Stimulated activated CD4-positive, alpha-beta T cell treated with anti-CD3 and anti-CD28 coated beads, Interleukin-15, amount 100 ng/mL, for 1 hour (primary cell): ENCODE data around the gene NADK.

ENCODE experiments used
- DNase-seq, 2 donors: peaks; one replicate each; pipeline ENCODE4 v3.0.0-alpha.2; 2020; ENCODE audit warnings: low read depth in 1 of 2, low spot score in 1 of 2

Gene NADK

GRCh38 chr1:1777950-1778662 is at the start of gene NADK:
NADK (minus strand) TSS chr1:1778470; CDS start chr1:1765406, 13,064 bp downstream.
- DNase-seq = peak; percentile 66 to 73

DNA sequence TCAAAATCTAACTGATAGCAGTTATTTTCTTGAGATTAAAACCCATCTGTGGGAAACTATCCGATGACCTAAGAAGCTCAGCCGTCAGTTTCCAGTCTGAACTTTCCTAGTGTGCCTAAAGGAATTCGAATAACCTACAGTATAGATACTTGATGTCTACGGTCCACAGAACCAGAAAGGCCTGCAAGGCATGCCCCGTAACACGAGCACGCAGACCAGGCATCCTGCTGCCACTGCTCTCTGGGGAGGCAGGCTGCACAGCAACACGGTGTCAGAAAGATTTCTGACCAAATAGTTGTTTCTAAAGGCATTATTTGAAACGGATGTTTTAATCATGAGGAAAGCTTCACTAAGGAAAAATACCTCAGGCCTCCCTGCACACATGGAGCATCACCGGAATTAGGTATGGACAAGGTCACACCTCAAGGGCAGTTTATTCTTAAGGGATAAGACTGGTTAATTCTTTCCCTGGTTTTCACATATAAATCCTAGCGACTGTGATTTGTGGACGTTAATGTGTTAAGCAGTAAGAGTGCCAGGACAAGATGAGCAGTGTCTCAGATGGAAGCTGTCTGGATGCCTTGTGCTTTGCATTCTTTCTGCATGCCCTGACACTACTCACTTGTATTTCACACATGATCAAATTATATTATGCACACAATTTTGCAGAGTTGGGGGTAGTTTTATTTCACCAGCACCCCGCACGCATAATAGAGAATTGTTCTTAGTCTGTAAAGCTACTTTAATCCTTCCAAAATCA is 49.0 kb upstream of the NADK start:
- no peak for DNase-seq

DNA sequence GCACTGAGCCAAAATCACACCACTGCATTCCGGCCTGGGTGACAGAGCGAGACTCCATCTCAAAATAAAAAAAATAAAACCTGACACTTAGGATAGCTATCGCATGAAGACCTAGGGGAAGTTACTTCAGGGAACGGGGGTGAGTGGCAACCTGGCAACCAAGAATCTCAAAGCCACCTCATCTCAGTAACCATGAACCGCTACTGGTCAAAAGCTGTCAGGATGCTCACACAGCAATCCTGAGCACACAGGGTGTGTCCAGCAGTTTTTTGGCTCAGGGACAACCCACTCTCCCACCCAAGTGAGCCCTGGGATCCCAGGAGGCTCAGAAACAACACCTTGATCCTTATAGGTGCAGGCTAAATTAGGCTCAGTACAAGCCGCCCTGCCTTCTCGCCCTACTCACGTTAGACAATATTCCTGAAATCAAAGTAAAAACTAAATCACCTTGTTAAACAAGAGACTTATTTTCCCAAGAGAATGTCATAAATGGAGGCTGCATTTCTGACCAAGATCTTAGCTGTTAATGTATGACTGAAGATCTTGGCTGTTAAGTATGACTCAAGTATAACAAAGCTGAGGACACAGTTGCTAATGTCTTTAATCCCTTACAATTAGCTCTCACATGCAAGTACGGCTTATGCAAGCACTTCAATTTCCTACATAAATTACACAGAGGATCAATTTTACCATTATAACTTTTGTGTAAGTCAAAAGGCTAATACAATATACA is 48.3 kb upstream of the NADK start:
- DNase-seq = no peak

DNA sequence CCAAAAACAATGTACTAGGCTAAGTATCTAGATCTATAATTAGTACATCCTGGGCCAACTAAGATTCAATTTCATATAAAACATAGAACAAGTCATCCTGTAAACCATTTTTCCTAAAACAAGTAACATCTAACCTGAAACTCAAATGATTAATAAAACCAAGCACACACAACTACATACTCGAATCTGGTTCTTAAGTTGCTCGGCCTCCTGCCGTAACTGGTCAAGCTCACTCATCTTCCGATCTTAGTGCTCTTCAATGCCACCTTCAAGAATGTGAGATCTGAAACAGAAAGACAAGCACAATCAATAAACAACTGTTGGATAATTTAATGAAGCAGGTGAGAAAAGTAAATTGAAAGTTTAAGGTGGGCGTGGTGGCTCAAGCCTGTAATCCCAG is 46.9 kb upstream of the NADK start:
- DNase-seq = no peak

- no peak for DNase-seq
These were observed 41.5 kb upstream of the NADK start for GRCh38 chr1:1819762-1820161.

GRCh38 chr1:1817221-1817620 is 39.0 kb upstream of the NADK start:
- no peak for DNase-seq

DNA sequence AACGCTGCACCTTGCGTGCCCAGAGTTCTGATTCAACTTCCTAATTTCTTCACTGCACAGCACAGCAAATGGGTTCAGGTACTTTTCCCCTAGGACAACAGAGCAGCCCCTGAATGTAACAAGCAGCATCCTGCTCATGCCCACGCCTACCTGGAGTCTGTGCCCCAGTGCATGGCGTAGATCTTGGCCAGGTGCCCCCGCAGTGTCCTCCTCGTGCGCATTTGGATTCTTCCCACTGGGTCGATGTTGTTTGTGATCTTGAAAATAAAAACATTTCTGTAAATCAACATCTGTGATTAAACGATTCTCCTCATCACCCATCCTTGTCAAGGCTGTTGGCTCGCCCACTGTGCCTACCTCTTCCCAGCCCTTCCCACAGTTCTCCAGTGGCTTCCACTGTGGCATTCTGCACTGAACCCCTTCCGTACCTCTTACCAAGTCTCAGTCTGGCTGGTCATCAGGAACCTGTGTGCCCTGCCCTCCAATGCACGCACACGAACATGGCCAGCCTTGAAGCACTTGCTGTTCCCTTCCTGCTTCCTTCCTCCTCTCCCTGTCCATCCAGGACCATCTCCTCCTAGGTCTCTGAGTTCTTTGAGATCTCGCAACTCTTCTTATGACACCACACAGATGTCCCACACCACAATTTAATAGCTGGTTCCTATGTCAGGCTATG is 37.5 kb upstream of the NADK start:
- DNase-seq = no peak

GRCh38 chr1:1809489-1809888 is 31.2 kb upstream of the NADK start:
- no peak for DNase-seq

GRCh38 chr1:1808206-1808605 is 29.9 kb upstream of the NADK start:
- DNase-seq = no peak

DNA sequence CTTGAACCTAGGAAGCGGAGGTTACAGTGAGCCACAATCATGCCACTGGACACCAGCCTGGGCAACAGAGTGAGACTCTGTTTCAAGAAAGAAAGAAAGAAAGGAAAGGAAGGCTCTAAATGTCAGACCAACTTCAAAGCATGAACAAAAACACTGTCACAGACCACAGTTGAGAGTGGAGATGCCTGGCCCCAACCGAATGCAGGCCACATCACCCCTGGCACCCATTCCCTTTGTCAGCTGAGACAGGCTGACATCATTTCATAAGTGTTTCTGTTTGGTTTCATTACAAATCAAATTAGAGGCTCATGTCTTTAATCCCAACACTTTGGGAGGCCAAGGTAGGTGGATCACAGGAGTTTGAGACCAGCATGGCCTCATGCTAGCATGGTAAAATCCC is 28.6 kb upstream of the NADK start:
- DNase-seq = no peak

GRCh38 chr1:1804301-1804700 is 26.0 kb upstream of the NADK start:
- DNase-seq = no peak

GRCh38 chr1:1802871-1803270 is 24.6 kb upstream of the NADK start:
- DNase-seq = no peak

GRCh38 chr1:1799716-1800115 is 21.4 kb upstream of the NADK start:
- no peak for DNase-seq

- DNase-seq = no peak
These were observed 19.6 kb upstream of the NADK start for GRCh38 chr1:1797731-1798341.

DNA sequence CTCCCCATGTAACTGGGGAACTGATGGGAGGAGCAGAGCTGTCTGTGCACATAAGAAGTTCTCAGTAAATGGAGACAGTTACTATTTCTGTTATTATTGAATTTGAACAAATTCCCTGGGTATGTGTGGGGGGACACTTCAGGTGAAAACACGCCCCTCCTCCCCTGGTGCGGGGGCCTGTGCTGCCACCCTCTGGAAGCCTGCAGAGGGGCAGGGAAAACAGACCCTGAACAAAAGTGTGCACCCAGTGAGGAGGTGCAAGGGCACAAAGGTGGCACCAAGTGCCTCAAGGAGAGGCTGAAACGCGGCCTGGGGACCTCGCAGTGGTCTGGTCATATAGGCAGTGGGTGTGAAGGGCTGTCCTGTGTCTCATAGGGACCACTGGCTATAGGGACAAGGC is 18.2 kb upstream of the NADK start:
- no peak for DNase-seq

GRCh38 chr1:1794999-1795398 is 16.7 kb upstream of the NADK start:
- DNase-seq = no peak

DNA sequence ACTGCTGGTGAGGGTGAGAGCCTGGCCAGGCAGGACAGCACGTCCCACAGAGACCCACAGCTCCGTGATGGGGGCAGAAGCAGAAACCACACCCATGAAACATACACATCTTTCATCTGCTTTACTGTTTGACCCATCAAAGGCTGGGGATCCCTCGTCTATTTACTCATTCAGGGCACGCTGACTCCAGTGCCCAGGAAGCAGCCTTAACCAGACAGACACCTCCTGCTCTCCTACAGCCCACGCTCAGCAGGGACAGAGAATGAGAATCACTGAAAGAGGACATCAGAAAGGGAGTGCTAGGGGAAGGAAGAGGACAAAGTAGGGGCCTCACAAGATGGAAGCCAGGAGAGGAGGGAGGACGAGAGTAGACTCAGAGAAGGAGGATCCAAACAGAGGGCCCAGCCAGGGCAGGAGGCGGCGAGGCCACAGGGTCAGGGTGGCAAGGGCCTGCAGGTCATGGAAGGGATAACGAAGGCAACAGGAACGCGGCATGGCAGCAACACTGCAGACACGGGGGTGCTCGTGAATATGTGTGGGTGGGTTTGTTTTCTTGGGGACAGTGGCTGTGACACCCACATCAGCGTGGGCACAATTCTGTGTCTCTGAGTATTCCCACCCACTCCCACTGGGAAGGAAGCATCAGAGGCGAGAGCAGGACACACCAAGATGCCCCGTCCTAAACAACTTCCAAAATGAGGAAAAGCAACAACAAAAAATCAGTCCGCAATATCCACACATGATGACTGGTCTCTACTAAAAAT is 15.4 kb upstream of the NADK start:
- no peak for DNase-seq

DNA sequence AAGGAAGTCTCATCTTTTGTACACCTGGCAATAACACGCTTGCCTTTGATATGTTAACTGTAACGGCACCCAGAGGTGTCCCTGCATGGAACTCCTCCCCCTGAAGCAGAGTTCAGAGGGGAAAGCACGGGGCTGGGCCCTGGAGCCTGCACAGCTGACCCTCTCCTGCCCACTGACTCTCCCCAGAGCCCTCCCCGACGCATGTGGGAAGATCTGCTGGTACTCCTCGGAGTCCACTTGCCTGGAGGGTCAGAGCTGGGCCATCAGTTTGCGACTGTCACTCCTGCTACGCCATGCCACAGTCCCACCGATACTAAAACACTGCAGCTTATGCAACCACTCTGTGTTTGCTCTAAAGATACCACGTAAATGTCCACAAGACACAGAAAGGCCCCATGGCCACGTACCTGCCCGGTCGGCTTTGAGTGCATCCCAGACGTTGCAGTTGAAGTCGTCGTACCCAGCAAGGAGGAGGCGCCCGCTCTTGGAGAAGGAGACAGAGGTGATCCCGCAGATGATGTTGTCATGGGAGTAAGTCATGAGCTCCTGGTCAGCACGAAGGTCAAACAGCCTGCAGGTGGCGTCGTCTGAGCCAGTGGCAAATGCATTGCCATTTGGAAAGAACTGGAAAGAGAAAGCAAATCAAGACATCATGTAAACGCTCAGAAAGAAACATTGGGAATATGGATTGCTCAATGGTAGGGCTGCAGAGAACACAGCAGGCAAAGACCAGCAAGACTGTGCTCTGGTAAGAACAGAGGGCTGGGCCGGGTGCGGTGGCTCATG is 10.6 kb upstream of the NADK start:
- DNase-seq = no peak

DNA sequence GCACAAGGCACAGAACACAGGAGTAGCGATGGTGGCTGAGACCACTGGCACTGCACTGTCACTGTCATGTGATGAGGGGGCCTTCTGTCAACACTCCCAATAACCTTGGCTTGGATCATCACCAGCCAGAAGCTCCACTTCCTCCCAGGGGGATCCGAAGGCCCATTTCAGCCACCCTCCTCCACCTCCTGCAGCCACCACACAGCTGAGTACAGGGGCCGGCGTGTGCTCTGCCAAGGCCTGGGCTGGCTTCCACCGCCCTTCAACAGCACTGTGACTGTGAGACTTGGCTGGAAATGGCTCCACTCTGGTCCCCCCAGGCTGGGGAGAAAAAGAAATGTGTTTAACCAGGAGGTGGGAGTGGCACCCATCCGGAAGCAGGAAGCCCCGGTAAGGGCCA is 9.9 kb upstream of the NADK start:
- no peak for DNase-seq
